GM18505 (cell line): ENCODE results near the gene CDC16.
"Not testable (repeated sequence)": the region's sequence is repeated elsewhere in the genome, so short reads cannot be mapped to it uniquely, and the experiment has no call there.

Source experiments
- ATAC-seq: cut with Tn5 transposase; IDR thresholded peaks from one replicate; pipeline ENCODE4 v1.9.1; 2021; ENCODE audit not compliant: unreplicated experiment
- POLR2A ChIP-seq: IDR thresholded peaks from 4 replicates; pipeline ENCODE4 v1.6.1; 2011; ENCODE audit warnings: borderline replicate concordance; ENCODE audit not compliant: insufficient read depth, insufficient read length; ENCODE audit errors: extremely low read depth

Gene CDC16

GRCh38 chr13:114235697-114236096, 1.0 kb downstream of the CDC16 start:
- no peak for TF ChIP-seq POLR2A
- no peak for ATAC-seq

- ATAC-seq, result no peak
- TF ChIP-seq POLR2A, result no peak
Observed at GRCh38 chr13:114236227-114236626, 1.5 kb downstream of the CDC16 start.

- no peak for TF ChIP-seq POLR2A
- no peak for ATAC-seq
Observed at GRCh38 chr13:114237415-114238112, 2.9 kb downstream of the CDC16 start.

- no peak for TF ChIP-seq POLR2A
- no peak for ATAC-seq
Observed at GRCh38 chr13:114241918-114242317, 7.2 kb downstream of the CDC16 start.

- ATAC-seq, result no peak
- TF ChIP-seq POLR2A, result no peak
Observed at GRCh38 chr13:114243971-114244370, 9.3 kb downstream of the CDC16 start.

GRCh38 chr13:114244637-114245036, 9.9 kb downstream of the CDC16 start:
- no peak for ATAC-seq
- no peak for TF ChIP-seq POLR2A

GRCh38 chr13:114248011-114248410, 13.3 kb downstream of the CDC16 start:
- no peak for TF ChIP-seq POLR2A
- ATAC-seq, result no peak

GRCh38 chr13:114249077-114249476, 14.4 kb downstream of the CDC16 start:
- no peak for TF ChIP-seq POLR2A

GRCh38 chr13:114251639-114252440, 17.1 kb downstream of the CDC16 start:
- not testable (repeated sequence) for ATAC-seq

More at GRCh38 chr13:114249077-114249476, 14.4 kb downstream of the CDC16 start:
- ATAC-seq, result no peak

- TF ChIP-seq POLR2A, result no peak
- ATAC-seq, result no peak
Observed at GRCh38 chr13:114256547-114256946, 21.9 kb downstream of the CDC16 start.

- ATAC-seq, result no peak
Observed at GRCh38 chr13:114257014-114257413, 22.3 kb downstream of the CDC16 start.

GRCh38 chr13:114258589-114258988, 23.9 kb downstream of the CDC16 start:
- ATAC-seq, result no peak
- no peak for TF ChIP-seq POLR2A

More at GRCh38 chr13:114257014-114257413, 22.3 kb downstream of the CDC16 start:
- TF ChIP-seq POLR2A, result no peak

- no peak for TF ChIP-seq POLR2A
- ATAC-seq, result no peak
Observed at GRCh38 chr13:114259374-114259773, 24.7 kb downstream of the CDC16 start.

- TF ChIP-seq POLR2A, result no peak
- ATAC-seq, result no peak
Observed at GRCh38 chr13:114259974-114260373, 25.3 kb downstream of the CDC16 start.

- ATAC-seq, result no peak
- TF ChIP-seq POLR2A, result no peak
Observed at GRCh38 chr13:114260814-114261213, 26.1 kb downstream of the CDC16 start.

- no peak for ATAC-seq
- TF ChIP-seq POLR2A, result no peak
Observed at GRCh38 chr13:114261328-114261965, 26.8 kb downstream of the CDC16 start.
